ENCODE data around the gene NEFH. TPM values are rescaled to one million over a fixed set of nuclear protein-coding genes. Genes with fewer than 3 reads are reported as not detected.

Gene NEFH
- total and polyA plus RNA-seq, 2 donors (not counting 1 experiment from before 2014, with no cell fraction given), result 0.04 to 0.10 TPM

DNA sequence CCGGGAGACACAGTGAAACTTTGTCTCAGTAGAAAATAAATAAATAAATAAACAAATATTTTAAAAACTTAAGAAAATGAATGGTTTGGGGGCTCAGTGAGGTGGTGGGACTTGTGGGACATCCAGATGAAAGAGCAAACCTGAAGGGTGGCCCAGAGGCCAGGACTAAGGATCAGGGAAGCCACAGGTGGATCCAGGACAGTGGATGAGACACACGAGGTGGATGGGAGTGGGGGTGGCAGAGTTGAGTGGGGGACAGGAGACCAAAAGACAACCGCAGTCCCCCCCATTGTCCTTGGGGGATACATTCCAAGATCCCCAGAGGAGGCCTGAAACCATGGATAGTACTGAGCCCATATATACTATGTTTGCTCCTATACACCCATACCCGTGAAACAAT lies 34.5 kb upstream of the NEFH start:
- Histone ChIP-seq H3K9me3 (ENCODE audit: control extremely low read depth in 1 of 3, control insufficient read depth in 2 of 3, insufficient read depth in 1 of 3, low read length in 2 of 3) (no peaks in the 10 kb centered on the region), H3K4me2 (replicated peaks; ENCODE audit: low read depth, low read length, poor library complexity, severe bottlenecking) (no peak overlapping the region), H3K4me3 (ENCODE audit: control extremely low read depth in 1 of 5, extremely low read depth in 1 of 5, insufficient read depth in 1 of 5, low read depth in 2 of 5, low read length in 4 of 5) (no peak overlapping the region), H3K9ac (ENCODE audit: low read length) (no peak overlapping the region), H3K4me1 (ENCODE audit: control insufficient read depth in 2 of 2, insufficient read depth in 2 of 2, low read length in 2 of 2) (no peaks in the 10 kb centered on the region), H4K20me1 (ENCODE audit: control insufficient read depth, insufficient read depth, low read length, poor library complexity, severe bottlenecking) (no peaks in the 10 kb centered on the region), H3K27ac (ENCODE audit: low read length in 2 of 2) (no peak overlapping the region), H3K36me3 (replicated peaks in 1 of 2; ENCODE audit: control extremely low read depth in 1 of 2, control insufficient read depth in 1 of 2, extremely low read depth in 1 of 2, insufficient read depth in 2 of 2, low read length in 1 of 2) (no peaks in the 10 kb centered on the region), H3K27me3 (replicated peaks in 1 of 4; ENCODE audit: control extremely low read depth in 1 of 4, control insufficient read depth in 3 of 4, insufficient read depth in 4 of 4, low read length in 3 of 4) (no peaks in the 10 kb centered on the region), H2AFZ (ENCODE audit: insufficient read depth, low read depth, low read length, poor library complexity, severe bottlenecking) (no peak overlapping the region), H3K79me2 (ENCODE audit: control insufficient read depth, insufficient read depth, low read length) (no peaks in the 10 kb centered on the region)
- WGBS (ENCODE audit: insufficient coverage), result no CpG with 5 or more reads among the region's 4 CpGs
- ChIA-PET CTCF (no interaction called here), POLR2A (no interaction called here)
- H3K4me1 Mint-ChIP-seq, result no peaks in the 10 kb centered on the region
- DNase-seq (no peak), ATAC-seq (ENCODE audit: low read depth) (no peak)
- intact Hi-C loops (cut with micrococcal nuclease), result no loop called here
- TF ChIP-seq, protein P1, sequence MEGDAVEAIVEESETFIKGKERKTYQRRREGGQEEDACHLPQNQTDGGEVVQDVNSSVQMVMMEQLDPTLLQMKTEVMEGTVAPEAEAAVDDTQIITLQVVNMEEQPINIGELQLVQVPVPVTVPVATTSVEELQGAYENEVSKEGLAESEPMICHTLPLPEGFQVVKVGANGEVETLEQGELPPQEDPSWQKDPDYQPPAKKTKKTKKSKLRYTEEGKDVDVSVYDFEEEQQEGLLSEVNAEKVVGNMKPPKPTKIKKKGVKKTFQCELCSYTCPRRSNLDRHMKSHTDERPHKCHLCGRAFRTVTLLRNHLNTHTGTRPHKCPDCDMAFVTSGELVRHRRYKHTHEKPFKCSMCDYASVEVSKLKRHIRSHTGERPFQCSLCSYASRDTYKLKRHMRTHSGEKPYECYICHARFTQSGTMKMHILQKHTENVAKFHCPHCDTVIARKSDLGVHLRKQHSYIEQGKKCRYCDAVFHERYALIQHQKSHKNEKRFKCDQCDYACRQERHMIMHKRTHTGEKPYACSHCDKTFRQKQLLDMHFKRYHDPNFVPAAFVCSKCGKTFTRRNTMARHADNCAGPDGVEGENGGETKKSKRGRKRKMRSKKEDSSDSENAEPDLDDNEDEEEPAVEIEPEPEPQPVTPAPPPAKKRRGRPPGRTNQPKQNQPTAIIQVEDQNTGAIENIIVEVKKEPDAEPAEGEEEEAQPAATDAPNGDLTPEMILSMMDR (IDR thresholded peaks at IDR 0.05), result no peak
- H3K9me3 Mint-ChIP-seq (ENCODE audit: insufficient read depth), result no peaks in the 10 kb centered on the region
- H3K27ac Mint-ChIP-seq, result no peak overlapping the region
- H3K4me3 Mint-ChIP-seq, result no peak overlapping the region
- peaks cover 26% of the 10 kb centered on the region for H3K27me3 Mint-ChIP-seq

DNA sequence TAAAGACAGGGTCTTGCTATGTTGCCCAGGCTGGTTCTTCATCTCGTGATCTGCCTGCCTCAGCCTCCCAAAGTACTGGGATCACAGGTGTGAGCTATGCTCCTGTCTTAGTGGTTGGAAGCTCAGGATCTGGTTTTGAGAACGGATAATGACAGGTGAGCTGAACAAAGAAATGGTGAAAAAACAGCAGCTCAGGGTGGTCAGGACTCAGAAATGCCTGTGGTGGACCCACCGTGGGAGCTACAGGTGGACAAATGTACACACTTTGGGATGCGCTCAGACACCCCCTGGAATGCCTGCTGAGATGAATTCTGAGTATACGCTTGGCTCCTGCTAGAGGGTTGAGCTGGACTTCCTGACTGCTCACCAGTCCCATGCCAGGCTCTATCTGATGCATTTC lies 32.1 kb upstream of the NEFH start:
- intact Hi-C loops (cut with micrococcal nuclease), result no loop called here
- Histone ChIP-seq H3K9ac (ENCODE audit: low read length) (no peak overlapping the region), H2AFZ (ENCODE audit: insufficient read depth, low read depth, low read length, poor library complexity, severe bottlenecking) (no peak overlapping the region), H3K36me3 (replicated peaks in 1 of 2; ENCODE audit: control extremely low read depth in 1 of 2, control insufficient read depth in 1 of 2, extremely low read depth in 1 of 2, insufficient read depth in 2 of 2, low read length in 1 of 2) (no peaks in the 10 kb centered on the region), H3K4me1 (ENCODE audit: control insufficient read depth in 2 of 2, insufficient read depth in 2 of 2, low read length in 2 of 2) (no peaks in the 10 kb centered on the region), H4K20me1 (ENCODE audit: control insufficient read depth, insufficient read depth, low read length, poor library complexity, severe bottlenecking) (no peaks in the 10 kb centered on the region), H3K9me3 (ENCODE audit: control extremely low read depth in 1 of 3, control insufficient read depth in 2 of 3, insufficient read depth in 1 of 3, low read length in 2 of 3) (no peaks in the 10 kb centered on the region), H3K27ac (ENCODE audit: low read length in 2 of 2) (no peak overlapping the region), H3K27me3 (replicated peaks in 1 of 4; ENCODE audit: control extremely low read depth in 1 of 4, control insufficient read depth in 3 of 4, insufficient read depth in 4 of 4, low read length in 3 of 4) (no peaks in the 10 kb centered on the region), H3K4me3 (ENCODE audit: control extremely low read depth in 1 of 5, extremely low read depth in 1 of 5, insufficient read depth in 1 of 5, low read depth in 2 of 5, low read length in 4 of 5) (no peak overlapping the region), H3K79me2 (ENCODE audit: control insufficient read depth, insufficient read depth, low read length) (no peaks in the 10 kb centered on the region), H3K4me2 (replicated peaks; ENCODE audit: low read depth, low read length, poor library complexity, severe bottlenecking) (no peak overlapping the region)
- POLR2A ChIA-PET, result no interaction called here
- TF ChIP-seq, protein P1 (IDR thresholded peaks at IDR 0.05), result no peak
- no peak for TF ChIP-seq EZH2 (IDR thresholded peaks at IDR 0.05; ENCODE audit: borderline replicate concordance, insufficient read depth, low read depth, low read length, poor library complexity, severe bottlenecking)
- no peak overlapping the region for H3K4me3 Mint-ChIP-seq
- DNase-seq (no peak), ATAC-seq (ENCODE audit: low read depth) (no peak)
- peaks cover 16% of the 10 kb centered on the region for H3K27me3 Mint-ChIP-seq
- H3K27ac Mint-ChIP-seq, result no peak overlapping the region
- CTCF ChIA-PET, result interaction anchor here (0.6 kb wide), 1 partner anchor 140 kb away, joined by 4 read pairs; no protein-coding TSS in a partner anchor
- no peaks in the 10 kb centered on the region for H3K9me3 Mint-ChIP-seq (ENCODE audit: insufficient read depth)
- WGBS (ENCODE audit: insufficient coverage), result 93% methylated on average over 5 of the region's 5 CpGs
- H3K4me1 Mint-ChIP-seq, result no peaks in the 10 kb centered on the region
